Neural cell (in vitro differentiated cells): Measurements from ENCODE around the gene COL4A2.

Experiments used
- EP300 ChIP-seq: fragments of 450-650 bp; conservative IDR thresholded peaks from 2 replicates; pipeline ENCODE4 v1.6.1; 2014; ENCODE audit warnings: antibody characterized with exemption, mild to moderate bottlenecking, moderate library complexity; ENCODE audit not compliant: poor library complexity, severe bottlenecking
- EZH2 ChIP-seq: fragments of 200-600, 300-800 bp; shearing (Covaris generic), sonication (generic); IDR thresholded peaks from 2 replicates; pipeline ENCODE4 v1.6.1; 2014; ENCODE audit warnings: antibody characterized with exemption, low read length, borderline replicate concordance, mild to moderate bottlenecking; ENCODE audit not compliant: insufficient read depth, poor library complexity, severe bottlenecking
- MXI1 ChIP-seq: fragments of 450-650 bp; conservative IDR thresholded peaks from 2 replicates; pipeline ENCODE4 v1.6.1; 2014; ENCODE audit warnings: antibody characterized with exemption, mild to moderate bottlenecking; ENCODE audit not compliant: poor library complexity, severe bottlenecking
- POLR2AphosphoS5 ChIP-seq: IDR thresholded peaks from 2 replicates; pipeline ENCODE4 v1.6.1; 2012
- RAD21 ChIP-seq: fragments of 450-650 bp; conservative IDR thresholded peaks from 2 replicates; pipeline ENCODE4 v1.6.1; 2014; ENCODE audit warnings: antibody characterized with exemption, mild to moderate bottlenecking, moderate library complexity
- SMC3 ChIP-seq: fragments of 450-650 bp; conservative IDR thresholded peaks from 2 replicates; pipeline ENCODE4 v1.6.1; 2014; ENCODE audit warnings: antibody characterized with exemption, mild to moderate bottlenecking, moderate library complexity; ENCODE audit not compliant: poor library complexity
- TAF1 ChIP-seq: IDR thresholded peaks from 2 replicates; pipeline ENCODE4 v1.6.1; 2012; ENCODE audit warnings: low read depth
- TF ChIP-seq, protein P1 (sequence below): fragments of 450-650 bp; IDR thresholded peaks from 2 replicates; pipeline ENCODE4 v1.5.1; 2014; ENCODE audit warnings: antibody characterized with exemption, mild to moderate bottlenecking, moderate library complexity; ENCODE audit not compliant: poor library complexity, severe bottlenecking
- TF ChIP-seq, protein P2 (sequence below): IDR thresholded peaks from 2 replicates; pipeline ENCODE4 v1.6.1; 2012; ENCODE audit warnings: borderline replicate concordance

DNA sequence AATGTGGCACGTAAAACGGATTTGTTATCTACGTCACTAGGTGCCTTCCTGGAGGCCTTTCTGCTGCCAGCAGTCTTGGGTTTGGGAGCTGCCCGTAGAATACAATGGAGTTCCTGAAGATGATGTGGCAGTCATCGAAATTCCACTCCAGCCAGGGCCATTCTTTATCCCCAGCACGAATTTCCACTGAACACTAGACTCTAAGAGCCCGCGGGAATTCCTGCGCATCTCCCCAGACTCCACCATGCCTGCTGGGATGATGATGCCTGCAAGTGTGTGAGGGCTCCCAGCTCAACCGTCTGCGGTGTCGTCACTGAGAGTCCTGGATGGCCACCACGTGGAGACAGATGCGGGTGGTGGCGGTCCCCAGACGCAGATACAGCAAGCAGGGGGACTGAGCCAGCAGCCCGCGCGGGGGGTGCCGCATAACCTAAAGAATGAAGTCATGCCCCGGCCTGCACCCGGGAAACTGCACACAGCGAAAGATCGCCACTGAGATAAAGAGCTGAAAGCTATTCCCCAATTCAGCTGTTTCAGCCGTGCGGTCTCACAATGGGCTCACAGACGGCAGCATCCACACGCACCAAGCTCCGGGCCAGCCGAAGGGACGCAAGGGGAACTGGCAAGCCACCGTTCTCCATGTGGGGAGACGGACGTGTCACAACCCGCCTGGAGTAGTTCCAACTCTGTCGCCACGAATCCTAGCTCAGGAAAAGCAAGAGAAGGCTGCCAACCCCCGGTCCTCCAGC is 41.2 kb upstream of the COL4A2 start:
- TF ChIP-seq, protein P1, sequence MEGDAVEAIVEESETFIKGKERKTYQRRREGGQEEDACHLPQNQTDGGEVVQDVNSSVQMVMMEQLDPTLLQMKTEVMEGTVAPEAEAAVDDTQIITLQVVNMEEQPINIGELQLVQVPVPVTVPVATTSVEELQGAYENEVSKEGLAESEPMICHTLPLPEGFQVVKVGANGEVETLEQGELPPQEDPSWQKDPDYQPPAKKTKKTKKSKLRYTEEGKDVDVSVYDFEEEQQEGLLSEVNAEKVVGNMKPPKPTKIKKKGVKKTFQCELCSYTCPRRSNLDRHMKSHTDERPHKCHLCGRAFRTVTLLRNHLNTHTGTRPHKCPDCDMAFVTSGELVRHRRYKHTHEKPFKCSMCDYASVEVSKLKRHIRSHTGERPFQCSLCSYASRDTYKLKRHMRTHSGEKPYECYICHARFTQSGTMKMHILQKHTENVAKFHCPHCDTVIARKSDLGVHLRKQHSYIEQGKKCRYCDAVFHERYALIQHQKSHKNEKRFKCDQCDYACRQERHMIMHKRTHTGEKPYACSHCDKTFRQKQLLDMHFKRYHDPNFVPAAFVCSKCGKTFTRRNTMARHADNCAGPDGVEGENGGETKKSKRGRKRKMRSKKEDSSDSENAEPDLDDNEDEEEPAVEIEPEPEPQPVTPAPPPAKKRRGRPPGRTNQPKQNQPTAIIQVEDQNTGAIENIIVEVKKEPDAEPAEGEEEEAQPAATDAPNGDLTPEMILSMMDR: no peak
- TF ChIP-seq MXI1 (no peak), RAD21 (no peak), EP300 (no peak), SMC3 (no peak), TAF1 (no peak), EZH2 (no peak), POLR2AphosphoS5 (no peak)
- TF ChIP-seq, protein P2, sequence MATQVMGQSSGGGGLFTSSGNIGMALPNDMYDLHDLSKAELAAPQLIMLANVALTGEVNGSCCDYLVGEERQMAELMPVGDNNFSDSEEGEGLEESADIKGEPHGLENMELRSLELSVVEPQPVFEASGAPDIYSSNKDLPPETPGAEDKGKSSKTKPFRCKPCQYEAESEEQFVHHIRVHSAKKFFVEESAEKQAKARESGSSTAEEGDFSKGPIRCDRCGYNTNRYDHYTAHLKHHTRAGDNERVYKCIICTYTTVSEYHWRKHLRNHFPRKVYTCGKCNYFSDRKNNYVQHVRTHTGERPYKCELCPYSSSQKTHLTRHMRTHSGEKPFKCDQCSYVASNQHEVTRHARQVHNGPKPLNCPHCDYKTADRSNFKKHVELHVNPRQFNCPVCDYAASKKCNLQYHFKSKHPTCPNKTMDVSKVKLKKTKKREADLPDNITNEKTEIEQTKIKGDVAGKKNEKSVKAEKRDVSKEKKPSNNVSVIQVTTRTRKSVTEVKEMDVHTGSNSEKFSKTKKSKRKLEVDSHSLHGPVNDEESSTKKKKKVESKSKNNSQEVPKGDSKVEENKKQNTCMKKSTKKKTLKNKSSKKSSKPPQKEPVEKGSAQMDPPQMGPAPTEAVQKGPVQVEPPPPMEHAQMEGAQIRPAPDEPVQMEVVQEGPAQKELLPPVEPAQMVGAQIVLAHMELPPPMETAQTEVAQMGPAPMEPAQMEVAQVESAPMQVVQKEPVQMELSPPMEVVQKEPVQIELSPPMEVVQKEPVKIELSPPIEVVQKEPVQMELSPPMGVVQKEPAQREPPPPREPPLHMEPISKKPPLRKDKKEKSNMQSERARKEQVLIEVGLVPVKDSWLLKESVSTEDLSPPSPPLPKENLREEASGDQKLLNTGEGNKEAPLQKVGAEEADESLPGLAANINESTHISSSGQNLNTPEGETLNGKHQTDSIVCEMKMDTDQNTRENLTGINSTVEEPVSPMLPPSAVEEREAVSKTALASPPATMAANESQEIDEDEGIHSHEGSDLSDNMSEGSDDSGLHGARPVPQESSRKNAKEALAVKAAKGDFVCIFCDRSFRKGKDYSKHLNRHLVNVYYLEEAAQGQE: no peak
